Measurements from ENCODE around the gene SH3D19. TPM values are rescaled to one million over a fixed set of nuclear protein-coding genes. Genes with fewer than 3 reads are reported as not detected.

SH3D19 gene
- polyA plus RNA-seq, 3 donors: not detected

DNA sequence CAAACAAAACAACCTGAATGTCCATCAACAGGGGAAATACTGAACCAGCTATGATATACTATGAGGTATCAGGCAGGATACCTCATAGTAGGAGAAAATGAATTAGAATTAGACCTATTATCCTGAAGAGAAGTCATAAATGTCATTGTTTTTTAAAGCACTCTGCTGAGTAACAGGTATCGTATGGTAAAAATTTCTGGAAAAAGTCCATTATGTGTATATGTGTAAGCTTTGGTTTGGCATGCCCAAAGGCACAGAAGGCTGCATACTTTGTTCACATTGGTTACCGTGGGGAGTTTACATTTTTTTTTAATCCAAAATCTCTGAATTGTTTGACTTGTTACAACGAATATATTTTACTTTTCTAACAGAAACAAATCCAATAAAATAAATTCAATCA lies 155.5 kb downstream of the SH3D19 start:
- Histone ChIP-seq H2AFZ (ENCODE audit: insufficient read depth, low read depth, low read length, poor library complexity, severe bottlenecking) (no peak overlapping the region), H4K20me1 (ENCODE audit: insufficient read depth, low read length) (no peaks in the 10 kb centered on the region), H3K4me1 (ENCODE audit: control insufficient read depth in 1 of 2, insufficient read depth in 2 of 2, low read length in 2 of 2) (no peaks in the 10 kb centered on the region), H3K9me3 (replicated peaks in 1 of 2; ENCODE audit: control insufficient read depth in 1 of 2, insufficient read depth in 1 of 2, low read length in 2 of 2) (no peaks in the 10 kb centered on the region), H3K4me3 (replicated peaks in 1 of 3; ENCODE audit: low read depth in 2 of 3, low read length in 3 of 3) (no peak overlapping the region), H3K36me3 (replicated peaks in 1 of 2; ENCODE audit: control insufficient read depth in 1 of 2, insufficient read depth in 2 of 2, low read length in 2 of 2) (no peaks in the 10 kb centered on the region), H3K4me2 (replicated peaks; ENCODE audit: extremely low read depth, low read length, poor library complexity, severe bottlenecking) (no peak overlapping the region), H3K27ac (ENCODE audit: low read depth in 1 of 2, low read length in 2 of 2) (no peak overlapping the region), H3K9ac (ENCODE audit: insufficient read depth, low read length, poor library complexity, severe bottlenecking) (no peak overlapping the region), H3K79me2 (ENCODE audit: insufficient read depth, low read length) (no peaks in the 10 kb centered on the region), H3K27me3 (ENCODE audit: control insufficient read depth in 2 of 2, insufficient read depth in 2 of 2, low read length in 2 of 2) (no peaks in the 10 kb centered on the region)
- no peak overlapping the region for H3K27ac Mint-ChIP-seq
- intact Hi-C loops (cut with micrococcal nuclease): no loop called here
- no peaks in the 10 kb centered on the region for H3K4me1 Mint-ChIP-seq
- TF ChIP-seq CTCF (IDR thresholded peaks at IDR 0.05): no peak
- peaks cover 2 to 4% (median 2%) of the 10 kb centered on the region in 3 donors for H3K27me3 Mint-ChIP-seq (ENCODE audit: low read depth in 3 of 3)
- H3K4me3 Mint-ChIP-seq: no peak overlapping the region
- DNase-seq: no peak
- H3K9me3 Mint-ChIP-seq: peaks cover 0 to 4% (median 0%) of the 10 kb centered on the region in 7 donors
- no CpG with 5 or more reads among the region's 3 CpGs for WGBS (ENCODE audit: insufficient coverage)
- no peaks in the 10 kb centered on the region for H3K36me3 Mint-ChIP-seq

GRCh38 chr4:151169223-151169622 lies 156.2 kb downstream of the SH3D19 start:
- intact Hi-C loops (cut with micrococcal nuclease): no loop called here
- no peak for TF ChIP-seq CTCF (IDR thresholded peaks at IDR 0.05)
- Histone ChIP-seq H3K27me3 (ENCODE audit: control insufficient read depth in 2 of 2, insufficient read depth in 2 of 2, low read length in 2 of 2) (no peaks in the 10 kb centered on the region), H3K4me2 (replicated peaks; ENCODE audit: extremely low read depth, low read length, poor library complexity, severe bottlenecking) (no peak overlapping the region), H3K9ac (ENCODE audit: insufficient read depth, low read length, poor library complexity, severe bottlenecking) (no peak overlapping the region), H2AFZ (ENCODE audit: insufficient read depth, low read depth, low read length, poor library complexity, severe bottlenecking) (no peak overlapping the region), H3K27ac (ENCODE audit: low read depth in 1 of 2, low read length in 2 of 2) (no peak overlapping the region), H3K4me3 (replicated peaks in 1 of 3; ENCODE audit: low read depth in 2 of 3, low read length in 3 of 3) (no peak overlapping the region), H4K20me1 (ENCODE audit: insufficient read depth, low read length) (no peaks in the 10 kb centered on the region), H3K9me3 (replicated peaks in 1 of 2; ENCODE audit: control insufficient read depth in 1 of 2, insufficient read depth in 1 of 2, low read length in 2 of 2) (no peaks in the 10 kb centered on the region), H3K36me3 (replicated peaks in 1 of 2; ENCODE audit: control insufficient read depth in 1 of 2, insufficient read depth in 2 of 2, low read length in 2 of 2) (no peaks in the 10 kb centered on the region), H3K79me2 (ENCODE audit: insufficient read depth, low read length) (no peaks in the 10 kb centered on the region), H3K4me1 (ENCODE audit: control insufficient read depth in 1 of 2, insufficient read depth in 2 of 2, low read length in 2 of 2) (no peaks in the 10 kb centered on the region)
- 100% methylated on average over 2 of the region's 7 CpGs for WGBS (ENCODE audit: insufficient coverage)
- Mint-ChIP-seq H3K27me3 (ENCODE audit: low read depth in 3 of 3) (peaks cover 2 to 4% (median 2%) of the 10 kb centered on the region in 3 donors), H3K4me1 (no peaks in the 10 kb centered on the region), H3K36me3 (no peaks in the 10 kb centered on the region), H3K4me3 (no peak overlapping the region), H3K9me3 (peaks cover 0 to 4% (median 0%) of the 10 kb centered on the region in 7 donors), H3K27ac (peak overlapping the region in 1 of 7 donors; percentile 15)
- no peak for DNase-seq

Data from CD14-positive monocyte (primary cell).